Measurements from ENCODE around the gene DIRAS3.

GRCh38 chr1:68036946-68037345, 13.5 kb downstream of the DIRAS3 start:
- TF ChIP-seq CTCF (conservative IDR thresholded peaks at IDR 0.05) = no peak
- no peak for TF ChIP-seq ZFX (IDR thresholded peaks at IDR 0.05)
